Fibroblast of lung (primary cell): ENCODE data around the gene FAM240B. TPM values are rescaled to one million over a fixed set of nuclear protein-coding genes. Genes with fewer than 3 reads are reported as not detected.

Source experiments
- DNase-seq, 2 donors: peaks; one replicate each; pipeline versions ENCODE4 v3.0.0 to v3.0.0-alpha.2; 2010; ENCODE audit warnings: low read depth in 2 of 2
- H2AFZ ChIP-seq: 2 replicates; pipeline ENCODE4 v1.5.1; 2012; ENCODE audit warnings: low read length, control low read depth, inconsistent platforms
- H3K27ac ChIP-seq: 2 replicates; pipeline ENCODE4 v1.5.1; 2011; ENCODE audit warnings: low read length, control low read depth; ENCODE audit not compliant: insufficient read depth
- H3K27me3 ChIP-seq: 2 replicates; pipeline ENCODE4 v1.5.1; 2011; ENCODE audit warnings: mild to moderate bottlenecking, low read length; ENCODE audit not compliant: control insufficient read depth, insufficient read depth
- H3K36me3 ChIP-seq: 2 replicates; pipeline ENCODE4 v1.5.1; 2011; ENCODE audit warnings: low read length; ENCODE audit not compliant: control insufficient read depth, insufficient read depth
- H3K4me1 ChIP-seq: 2 replicates; pipeline ENCODE4 v1.5.1; 2011; ENCODE audit warnings: low read length; ENCODE audit not compliant: control insufficient read depth, insufficient read depth; ENCODE audit errors: extremely low read depth
- H3K4me2 ChIP-seq: 2 replicates; pipeline ENCODE4 v1.5.1; 2011; ENCODE audit warnings: low read length, control low read depth; ENCODE audit not compliant: insufficient read depth; ENCODE audit errors: extremely low read depth
- H3K4me3 ChIP-seq, 4 experiments: fragments of 200-600 bp in 1 of 4; sonication (generic) in 1 of 4; replicated peaks in 1 of 4; 2 replicates each; pipeline ENCODE4 v1.5.1; 2011 to 2016; ENCODE audit warnings: low read length in 4 of 4, low read depth in 3 of 4, mild to moderate bottlenecking in 3 of 4, control low read depth in 2 of 4, inconsistent platforms in 1 of 4, mixed read lengths in 1 of 4; ENCODE audit not compliant: insufficient read depth in 1 of 4; ENCODE audit errors: control extremely low read depth in 1 of 4
- H3K79me2 ChIP-seq: 2 replicates; pipeline ENCODE4 v1.5.1; 2012; ENCODE audit warnings: mild to moderate bottlenecking, low read length, inconsistent platforms; ENCODE audit not compliant: control insufficient read depth, insufficient read depth
- H3K9ac ChIP-seq: 2 replicates; pipeline ENCODE4 v1.5.1; 2011; ENCODE audit warnings: mild to moderate bottlenecking, low read length, control low read depth; ENCODE audit not compliant: insufficient read depth
- H3K9me3 ChIP-seq: 2 replicates; pipeline ENCODE4 v1.5.1; 2012; ENCODE audit warnings: low read depth, low read length; ENCODE audit not compliant: control insufficient read depth, insufficient read depth
- H4K20me1 ChIP-seq: 2 replicates; pipeline ENCODE4 v1.5.1; 2011; ENCODE audit warnings: low read length; ENCODE audit not compliant: control insufficient read depth, insufficient read depth; ENCODE audit errors: extremely low read depth
- EZH2 ChIP-seq: IDR thresholded peaks from 2 replicates; pipeline ENCODE4 v1.5.1; 2012; ENCODE audit warnings: low read length, control low read depth, mild to moderate bottlenecking; ENCODE audit errors: missing control alignments
- polyA plus RNA-seq, 2 donors: library from polyadenylated mRNA; depleted of rRNA in 1 of 2; stranded (reverse) in 1 of 2; unstranded in 1 of 2; fragments of >200 nt; gene quantifications; 2 replicates each; pipeline ENCODE4 v1.2.1, GENCODE V29; 2011 to 2012; ENCODE audit warnings: missing spikeins in 1 of 2
- total RNA-seq: library from RNA; depleted of rRNA; stranded (reverse); fragments of >200 nt; gene quantifications from 2 replicates; pipeline ENCODE4 v1.2.1, GENCODE V29; 2014
- TF ChIP-seq, protein P1 (sequence below), 2 donors: IDR thresholded peaks in 1 of 2; conservative IDR thresholded peaks in 1 of 2; 1 replicate in 1 of 2; 2 replicates in 1 of 2; pipeline ENCODE4 v1.5.1; 2011 to 2012; ENCODE audit warnings: low read length in 2 of 2, control low read depth in 1 of 2, inconsistent platforms in 1 of 2, low read depth in 1 of 2, mild to moderate bottlenecking in 1 of 2

The FAM240B gene
- total and polyA plus RNA-seq, 2 donors (not counting 1 experiment from before 2014, with no cell fraction given), result not detected

GRCh38 chr9:38699337-38699736, 20.6 kb downstream of the FAM240B start:
- Histone ChIP-seq H3K9ac (no peak overlapping the region), H3K79me2 (no peaks in the 10 kb centered on the region), H3K4me2 (no peak overlapping the region), H3K27ac (no peak overlapping the region), H3K9me3 (no peaks in the 10 kb centered on the region), H3K4me3 (no peak overlapping the region), H3K36me3 (no peaks in the 10 kb centered on the region), H3K27me3 (no peaks in the 10 kb centered on the region), H2AFZ (no peak overlapping the region), H4K20me1 (no peaks in the 10 kb centered on the region), H3K4me1 (no peaks in the 10 kb centered on the region)
- TF ChIP-seq EZH2, result no peak
- TF ChIP-seq, protein P1, sequence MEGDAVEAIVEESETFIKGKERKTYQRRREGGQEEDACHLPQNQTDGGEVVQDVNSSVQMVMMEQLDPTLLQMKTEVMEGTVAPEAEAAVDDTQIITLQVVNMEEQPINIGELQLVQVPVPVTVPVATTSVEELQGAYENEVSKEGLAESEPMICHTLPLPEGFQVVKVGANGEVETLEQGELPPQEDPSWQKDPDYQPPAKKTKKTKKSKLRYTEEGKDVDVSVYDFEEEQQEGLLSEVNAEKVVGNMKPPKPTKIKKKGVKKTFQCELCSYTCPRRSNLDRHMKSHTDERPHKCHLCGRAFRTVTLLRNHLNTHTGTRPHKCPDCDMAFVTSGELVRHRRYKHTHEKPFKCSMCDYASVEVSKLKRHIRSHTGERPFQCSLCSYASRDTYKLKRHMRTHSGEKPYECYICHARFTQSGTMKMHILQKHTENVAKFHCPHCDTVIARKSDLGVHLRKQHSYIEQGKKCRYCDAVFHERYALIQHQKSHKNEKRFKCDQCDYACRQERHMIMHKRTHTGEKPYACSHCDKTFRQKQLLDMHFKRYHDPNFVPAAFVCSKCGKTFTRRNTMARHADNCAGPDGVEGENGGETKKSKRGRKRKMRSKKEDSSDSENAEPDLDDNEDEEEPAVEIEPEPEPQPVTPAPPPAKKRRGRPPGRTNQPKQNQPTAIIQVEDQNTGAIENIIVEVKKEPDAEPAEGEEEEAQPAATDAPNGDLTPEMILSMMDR (conservative IDR thresholded peaks at IDR 0.05 in 1 of 2, IDR thresholded peaks at IDR 0.05 in 1 of 2; ENCODE audit: low read depth in 1 of 2, low read length in 2 of 2), result no peak
- no peak for DNase-seq

DNA sequence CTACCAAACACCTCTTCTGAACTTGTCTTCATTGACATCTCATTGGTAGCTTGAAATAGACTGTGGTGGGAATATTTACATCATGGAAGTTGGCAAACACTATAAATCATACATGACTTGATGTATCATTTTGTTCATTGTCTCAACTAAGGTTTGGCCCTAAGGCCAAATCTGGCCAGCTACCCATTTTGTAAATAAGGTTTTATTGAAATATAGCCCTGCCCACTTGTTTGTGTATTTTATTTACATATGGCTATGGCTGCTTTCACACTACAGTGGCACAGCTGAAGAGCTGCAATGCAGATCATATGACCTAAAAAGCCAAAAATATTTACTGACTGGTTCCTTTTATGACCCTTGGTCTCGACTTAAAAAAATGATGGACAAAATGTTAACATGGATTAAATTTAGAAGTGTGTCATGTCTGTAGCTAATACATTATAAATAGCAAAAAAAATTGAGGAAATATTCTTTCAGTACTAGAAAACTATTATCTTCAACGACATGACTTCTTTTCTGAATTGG, 22.1 kb downstream of the FAM240B start:
- H3K79me2 ChIP-seq, result no peaks in the 10 kb centered on the region
- no peak overlapping the region for H3K9ac ChIP-seq
- H3K9me3 ChIP-seq, result no peaks in the 10 kb centered on the region
- no peak for DNase-seq
- no peaks in the 10 kb centered on the region for H4K20me1 ChIP-seq
- H3K4me1 ChIP-seq, result no peaks in the 10 kb centered on the region
- no peak overlapping the region for H3K4me2 ChIP-seq
- no peak for TF ChIP-seq EZH2
- TF ChIP-seq, protein P1 (conservative IDR thresholded peaks at IDR 0.05 in 1 of 2, IDR thresholded peaks at IDR 0.05 in 1 of 2; ENCODE audit: low read depth in 1 of 2, low read length in 2 of 2), result no peak
- no peak overlapping the region for H3K27ac ChIP-seq
- no peak overlapping the region for H3K4me3 ChIP-seq
- H3K27me3 ChIP-seq, result no peaks in the 10 kb centered on the region
- no peak overlapping the region for H2AFZ ChIP-seq
- H3K36me3 ChIP-seq, result no peaks in the 10 kb centered on the region

DNA sequence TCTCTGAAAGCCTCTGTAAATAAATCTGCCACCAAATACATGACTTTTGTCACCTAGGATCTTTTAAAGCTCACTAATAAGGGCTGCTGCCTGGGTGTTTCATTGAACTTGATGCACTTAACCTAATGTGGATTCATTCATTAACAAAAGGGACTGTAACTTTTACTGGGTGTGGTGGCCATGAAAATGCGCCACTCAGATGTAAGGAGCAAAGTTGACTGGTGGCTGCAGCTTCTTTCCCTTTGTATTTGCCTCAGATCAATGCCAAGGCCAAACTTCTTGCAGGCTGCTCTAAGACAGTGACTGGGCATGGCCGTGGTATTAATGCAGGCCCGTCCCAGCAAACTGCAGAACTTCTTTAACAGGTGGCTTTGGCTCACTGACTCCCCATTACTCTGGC, 22.9 kb downstream of the FAM240B start:
- Histone ChIP-seq H4K20me1 (no peaks in the 10 kb centered on the region), H3K9me3 (no peaks in the 10 kb centered on the region), H3K9ac (no peak overlapping the region), H2AFZ (no peak overlapping the region), H3K4me1 (no peaks in the 10 kb centered on the region), H3K4me3 (no peak overlapping the region), H3K79me2 (no peaks in the 10 kb centered on the region), H3K36me3 (no peaks in the 10 kb centered on the region), H3K27me3 (no peaks in the 10 kb centered on the region), H3K4me2 (no peak overlapping the region), H3K27ac (no peak overlapping the region)
- no peak for TF ChIP-seq EZH2
- TF ChIP-seq, protein P1 (conservative IDR thresholded peaks at IDR 0.05 in 1 of 2, IDR thresholded peaks at IDR 0.05 in 1 of 2; ENCODE audit: low read depth in 1 of 2, low read length in 2 of 2), result no peak
- no peak for DNase-seq
